Stimulated activated CD8-positive, alpha-beta memory T cell treated with anti-CD3 and anti-CD28 coated beads, Interleukin-15, amount 100 ng/mL, for 24 hours (primary cell): Measurements from ENCODE around the gene PGBD2.
"Not testable (repeated sequence)": the region's sequence is repeated elsewhere in the genome, so short reads cannot be mapped to it uniquely, and the experiment has no call there.

Experiments used
- DNase-seq: peaks from one replicate; pipeline ENCODE4 v3.0.0-alpha.2; 2020; ENCODE audit warnings: low read depth

The PGBD2 gene

DNA sequence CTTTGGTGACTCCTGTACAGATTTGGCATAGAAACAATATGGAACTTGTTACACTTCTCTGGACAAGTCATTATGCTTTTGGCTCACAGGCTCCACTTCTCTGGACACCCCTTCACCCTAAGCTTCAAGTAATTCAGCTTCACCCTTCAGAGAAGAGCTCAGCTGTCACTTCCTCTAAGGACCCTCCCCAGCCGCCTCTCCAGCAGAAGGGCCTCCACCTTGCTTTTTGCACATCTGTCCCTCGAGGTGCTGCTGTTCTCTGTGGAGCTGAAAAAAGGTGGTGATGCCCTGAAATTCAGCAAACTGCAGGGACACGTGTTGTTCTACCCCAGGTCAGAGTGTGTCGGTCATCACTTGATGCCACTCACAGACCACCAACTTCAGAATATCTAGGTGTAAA, 19.8 kb downstream of the PGBD2 start:
- DNase-seq: not testable (repeated sequence)

- no peak for DNase-seq
These were observed 20.6 kb downstream of the PGBD2 start for GRCh38 chr1:248926401-248927182.

- not testable (repeated sequence) for DNase-seq
These were observed 21.2 kb downstream of the PGBD2 start for GRCh38 chr1:248927283-248927682.

DNA sequence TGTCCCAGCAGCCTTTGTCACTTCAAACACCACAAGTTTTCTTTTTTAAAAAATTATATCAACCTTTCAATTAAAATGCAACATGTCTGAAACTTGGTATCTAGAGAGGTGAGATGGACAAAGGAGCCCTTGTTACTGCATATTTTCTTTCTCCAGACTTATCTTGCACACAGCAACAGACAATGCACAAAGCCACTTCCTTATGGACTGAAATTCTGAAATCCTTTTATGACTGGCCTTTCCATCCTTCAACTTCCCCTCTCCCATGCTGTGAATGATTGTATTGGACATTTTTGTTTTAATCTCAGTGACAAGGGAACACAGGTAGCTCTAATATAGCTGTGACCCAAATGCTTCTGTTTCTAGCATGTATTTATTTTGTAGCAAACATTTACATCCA, 22.1 kb downstream of the PGBD2 start:
- not testable (repeated sequence) for DNase-seq

- DNase-seq: not testable (repeated sequence)
These were observed 24.0 kb downstream of the PGBD2 start for GRCh38 chr1:248930037-248930436.

- not testable (repeated sequence) for DNase-seq
These were observed 32.3 kb downstream of the PGBD2 start for GRCh38 chr1:248938173-248938809.

DNA sequence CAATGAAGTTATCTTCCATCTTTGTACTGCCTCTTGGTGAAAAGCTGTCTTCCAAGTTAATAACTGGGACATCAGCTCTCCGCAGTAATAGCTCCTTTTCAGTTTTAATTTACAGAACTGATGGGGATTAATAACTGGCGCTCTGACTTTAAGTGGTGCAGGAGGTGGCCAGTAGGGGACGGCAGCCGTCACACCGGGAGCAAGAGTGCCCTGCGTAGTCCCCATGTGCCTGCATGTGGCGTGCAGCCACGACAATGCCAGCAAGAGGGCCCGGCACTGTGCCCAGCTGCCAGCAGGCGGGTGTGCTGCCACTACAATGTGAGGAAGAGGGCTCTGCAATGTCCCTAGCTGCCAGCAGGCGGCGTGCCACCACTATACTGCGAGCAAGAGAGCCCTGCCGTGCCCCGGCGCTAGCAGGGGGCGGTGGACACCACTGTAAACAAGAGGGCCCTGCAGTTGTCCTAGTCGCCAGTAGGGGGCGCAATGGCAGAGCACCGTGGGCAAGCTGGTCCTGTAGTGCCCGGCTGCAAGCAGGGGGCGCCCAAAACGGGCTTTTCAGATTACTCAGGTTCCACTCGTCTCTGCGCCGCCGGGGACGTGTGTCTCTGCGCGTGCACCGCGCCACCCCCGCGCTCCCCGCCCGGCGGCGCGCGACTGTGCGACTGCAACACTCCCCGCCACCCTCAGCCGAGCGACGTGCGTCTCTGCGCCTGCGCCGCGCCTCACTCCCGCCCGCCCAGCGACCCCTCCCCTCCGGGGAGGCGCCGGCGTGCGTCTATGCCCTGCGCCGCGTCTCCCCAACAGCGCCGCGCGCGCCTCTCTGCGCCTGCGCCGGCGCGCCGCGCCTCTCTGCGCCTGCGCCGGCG, 38.3 kb downstream of the PGBD2 start:
- not testable (repeated sequence) for DNase-seq

- not testable (repeated sequence) for DNase-seq
These were observed 39.0 kb downstream of the PGBD2 start for GRCh38 chr1:248945000-248945423.

DNA sequence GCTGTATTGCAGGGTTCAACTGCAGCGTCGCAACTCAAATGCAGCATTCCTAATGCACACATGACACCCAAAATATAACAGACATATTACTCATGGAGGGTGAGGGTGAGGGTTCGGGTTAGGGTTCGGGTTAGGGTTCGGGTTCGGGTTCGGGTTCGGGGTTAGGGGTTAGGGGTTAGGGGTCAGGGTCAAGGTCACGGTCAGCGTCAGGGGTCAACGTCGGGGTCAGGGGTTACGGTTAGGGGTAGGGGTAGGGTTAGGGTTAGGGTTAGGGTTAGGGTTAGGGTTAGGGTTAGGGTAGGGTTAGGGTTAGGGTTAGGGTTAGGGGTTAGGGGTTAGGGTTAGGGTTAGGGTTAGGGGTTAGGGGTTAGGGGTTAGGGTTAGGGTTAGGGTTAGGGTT, 39.4 kb downstream of the PGBD2 start:
- DNase-seq: not testable (repeated sequence)

GRCh38 chr1:248945856-248946416, 39.9 kb downstream of the PGBD2 start:
- DNase-seq: not testable (repeated sequence)
